HG03354 (cell line): Measurements from ENCODE around the gene ATP2B3.
A peak's percentile ranks its signal among the peaks of the same experiment; 100 is the strongest.

Source experiments
- ATAC-seq: cut with Tn5 transposase; IDR thresholded peaks from one replicate; pipeline ENCODE4 v1.9.1; 2021; ENCODE audit warnings: mild to moderate bottlenecking; ENCODE audit not compliant: unreplicated experiment, poor library complexity, severe bottlenecking

Gene ATP2B3

DNA sequence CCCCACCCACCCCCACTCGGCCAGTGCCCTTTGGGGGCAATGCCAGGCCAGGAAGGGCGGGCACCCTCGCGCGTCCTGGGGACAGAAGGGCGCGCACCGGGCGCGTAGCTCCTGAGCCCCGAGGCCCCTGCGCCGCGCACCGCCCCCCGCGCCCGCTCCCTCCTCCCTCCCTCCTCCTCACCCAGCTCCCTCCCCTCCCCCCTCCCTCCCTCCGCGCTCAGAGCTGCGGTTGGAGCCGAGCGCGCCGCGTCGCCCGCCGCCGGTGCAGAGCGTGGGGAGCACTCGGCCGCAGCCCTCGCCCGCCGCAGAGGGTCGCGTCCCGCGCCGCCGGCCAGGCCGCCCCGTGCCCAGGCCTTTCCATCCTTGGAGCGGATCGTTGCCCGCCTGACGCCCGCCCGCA is at the start of gene ATP2B3:
ATP2B3 (plus strand) TSS at position 220 of the 400 bp plus-strand sequence. CDS start 18,606 bp downstream, outside the sequence.
- no peak for ATAC-seq

DNA sequence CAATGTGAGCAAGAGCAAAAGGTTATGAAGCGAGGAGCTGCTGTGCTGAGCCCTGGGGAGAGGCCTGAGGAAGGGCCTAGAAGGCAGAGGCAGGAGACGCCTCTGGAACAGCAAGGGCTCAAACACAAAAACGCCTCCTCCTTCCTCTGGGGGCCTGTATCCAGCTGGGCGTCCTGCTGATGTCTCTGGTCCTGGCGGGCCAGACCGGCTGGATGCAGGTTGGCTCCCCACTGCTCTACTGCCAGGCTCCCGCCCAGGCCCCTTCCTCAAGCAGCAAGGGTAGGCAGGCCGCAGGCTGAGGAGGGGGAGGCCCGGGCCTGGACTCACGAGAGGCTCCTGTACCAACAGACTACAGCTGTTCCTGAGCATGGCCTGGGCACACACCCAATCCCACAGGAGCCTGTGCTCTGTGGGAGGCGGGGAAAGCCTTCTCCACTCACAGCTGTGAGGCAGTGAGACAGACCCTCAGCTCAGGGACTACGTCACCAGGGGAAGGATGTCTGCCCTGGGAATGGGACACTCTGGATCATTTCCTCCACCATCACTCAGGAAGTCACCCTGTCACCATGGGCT is 49.3 kb upstream of the ATP2B3 start:
- no peak for ATAC-seq

DNA sequence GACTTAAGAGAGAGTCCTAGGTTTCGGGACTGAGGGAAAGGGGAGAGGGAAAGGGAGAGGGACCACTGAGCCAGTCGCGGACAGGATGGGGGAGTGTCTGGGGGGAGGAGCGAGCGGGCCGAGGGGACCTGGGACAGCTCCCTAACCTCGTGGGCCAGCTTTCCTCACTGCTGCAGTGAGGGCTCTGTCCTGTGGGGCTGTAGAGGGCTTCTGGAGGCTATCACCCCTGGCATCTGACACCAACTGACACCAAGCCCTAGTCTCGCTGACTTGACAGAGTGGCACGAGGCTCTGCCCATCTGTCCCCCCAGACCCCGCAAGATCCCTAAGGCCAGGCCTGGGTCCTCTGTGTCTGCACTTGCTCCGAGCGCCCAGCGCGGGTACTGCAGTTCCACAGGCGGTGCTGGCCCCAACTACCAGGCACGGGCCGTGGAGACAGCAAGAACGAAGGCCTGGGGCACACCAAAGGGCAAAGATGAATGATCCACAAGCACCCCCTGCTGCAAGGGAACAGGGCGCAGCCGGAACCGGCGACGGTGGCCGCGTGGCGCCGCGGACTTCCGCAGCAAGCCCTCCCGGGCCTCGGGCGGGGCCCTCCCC is 47.5 kb upstream of the ATP2B3 start:
- peak; percentile 47 for ATAC-seq

DNA sequence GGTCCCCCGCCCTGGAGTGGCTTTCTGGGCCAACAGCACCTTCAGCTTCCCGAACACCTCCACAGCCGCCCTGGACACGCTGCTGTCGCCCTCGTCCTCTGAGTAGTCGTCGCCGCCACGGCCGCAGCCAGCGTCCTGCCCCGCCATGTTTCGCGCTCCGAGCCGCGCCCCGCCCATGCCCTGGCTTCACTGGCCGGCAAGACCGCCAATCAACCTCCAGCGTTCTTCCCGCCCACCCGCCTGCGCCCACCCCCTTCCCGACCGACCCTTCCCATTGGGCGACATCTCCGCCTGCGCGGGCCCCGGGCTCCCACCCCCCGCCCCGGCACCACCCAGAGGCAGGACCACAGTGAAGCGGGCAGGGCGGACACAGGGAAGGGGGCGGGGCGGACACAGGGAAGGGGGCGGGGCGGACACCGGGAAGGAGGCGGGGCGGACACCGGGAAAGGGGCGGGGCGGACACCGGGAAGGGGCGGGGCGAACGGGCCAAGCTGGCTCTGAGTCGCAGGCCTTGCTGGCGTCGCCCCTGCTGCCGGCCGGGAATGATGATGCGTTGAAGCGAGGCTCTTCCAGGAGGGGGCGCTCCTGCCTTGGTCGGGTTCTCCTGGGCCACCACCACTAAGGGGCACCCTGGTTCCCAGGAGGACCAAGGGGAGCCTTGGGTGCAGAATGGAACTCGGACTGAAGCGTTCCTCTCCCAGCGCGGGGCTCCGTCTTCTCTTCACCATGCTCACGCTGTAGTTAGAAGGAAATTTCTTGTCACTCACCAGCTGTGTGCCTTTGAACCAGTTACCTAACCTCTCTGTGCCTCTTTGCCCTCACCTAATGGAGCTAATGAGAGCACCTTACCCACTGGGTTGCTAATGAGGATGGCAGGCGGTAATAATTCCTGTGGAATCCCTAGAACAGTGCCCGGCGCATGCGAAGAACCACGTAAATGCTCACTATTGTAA is 46.8 kb upstream of the ATP2B3 start, which contains the start of gene HAUS7:
HAUS7 (minus strand) TSS at position 166 of the 953 bp plus-strand sequence; CDS start at position 147, 19 bp downstream.
- peak; percentile 82 for ATAC-seq

DNA sequence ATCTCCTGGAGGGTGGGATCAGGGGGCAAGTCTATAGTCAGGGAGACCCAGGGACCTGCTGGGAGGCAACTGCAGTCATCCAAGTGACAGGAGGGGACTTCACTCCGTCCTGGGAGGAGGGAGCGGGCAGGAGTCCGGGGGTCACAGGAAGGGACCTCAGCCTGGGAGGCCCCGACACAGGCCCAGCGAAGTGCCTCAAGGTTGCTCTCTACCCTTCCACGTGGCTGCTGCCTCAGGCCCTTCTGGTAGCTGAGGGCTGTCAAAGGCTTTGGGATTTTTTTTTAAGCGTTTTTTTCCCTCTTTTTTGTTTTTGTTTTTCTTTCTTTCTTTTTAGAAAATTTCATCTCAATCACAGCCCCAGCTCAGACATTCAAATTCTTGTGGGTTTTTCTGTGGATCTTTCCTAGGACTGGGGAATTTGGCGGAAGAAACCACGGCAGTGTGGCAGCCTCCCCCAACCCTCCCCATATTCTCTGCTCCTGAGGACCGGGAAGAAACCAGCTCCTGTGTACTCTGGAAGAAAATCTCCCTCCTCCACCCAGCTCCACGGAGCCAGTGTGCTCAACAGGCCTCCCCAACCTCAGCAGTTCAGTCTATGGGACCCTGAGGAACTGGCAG is 45.7 kb upstream of the ATP2B3 start:
- no peak for ATAC-seq

DNA sequence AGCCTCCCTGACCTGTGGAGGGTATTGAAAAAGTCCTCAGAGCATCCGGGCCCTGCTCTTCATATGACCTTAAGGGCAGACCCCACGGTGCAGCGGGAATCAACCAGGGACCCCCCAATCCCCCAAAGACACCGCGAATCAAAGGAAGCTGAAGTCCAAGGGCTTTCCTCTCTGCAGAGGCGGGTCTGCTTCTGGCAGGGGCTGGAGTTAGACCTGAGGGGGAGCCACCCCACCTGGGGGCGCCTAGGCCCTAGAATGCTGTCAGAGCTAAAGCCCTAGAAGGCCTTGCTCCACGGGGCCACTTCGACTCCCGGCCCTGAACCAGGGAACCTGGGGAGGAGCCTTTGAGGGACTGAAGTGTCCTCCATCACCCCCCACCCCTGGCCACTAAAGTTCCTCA is 44.3 kb upstream of the ATP2B3 start:
- no peak for ATAC-seq

DNA sequence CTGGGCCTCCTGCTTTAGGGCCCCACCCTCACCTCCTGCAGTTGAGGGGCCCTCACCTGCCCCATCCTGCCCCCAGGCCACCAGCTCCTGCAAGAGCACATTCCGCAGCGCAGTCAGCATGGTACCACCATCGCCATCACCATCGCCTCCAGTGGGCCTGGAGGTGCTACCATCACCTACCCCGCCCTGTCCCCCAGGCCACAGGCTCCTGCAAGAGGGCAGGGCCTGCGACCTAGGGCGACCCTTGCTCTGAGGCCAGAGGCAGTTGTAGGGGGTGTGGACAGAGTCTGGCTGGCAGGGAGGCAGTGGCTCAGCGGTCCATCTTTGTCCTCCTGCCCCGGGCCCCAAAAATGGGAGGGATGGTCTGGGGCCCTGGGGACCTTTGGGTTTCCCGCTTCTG is 43.2 kb upstream of the ATP2B3 start:
- ATAC-seq: no peak

DNA sequence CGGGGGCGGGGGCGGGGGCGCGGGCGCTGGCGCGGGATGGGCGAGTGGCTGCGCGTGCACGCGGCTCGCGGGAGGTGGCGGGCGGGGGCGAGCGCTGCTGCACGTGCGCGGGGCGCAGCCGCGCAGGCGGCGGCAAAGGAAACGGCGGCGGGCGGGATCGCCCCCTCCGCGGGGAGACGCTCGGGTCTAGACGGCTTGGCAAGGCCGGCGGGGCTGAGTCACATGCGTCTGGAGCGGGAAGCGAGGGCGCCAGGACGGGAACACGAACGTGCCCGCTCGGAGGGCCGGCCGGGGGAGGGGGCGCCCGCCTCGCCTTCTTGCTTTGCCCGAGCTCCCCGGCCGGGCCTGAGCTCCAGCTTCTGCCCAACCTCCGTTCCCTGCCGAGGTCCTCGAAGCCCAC is 42.7 kb upstream of the ATP2B3 start:
- ATAC-seq: no peak

DNA sequence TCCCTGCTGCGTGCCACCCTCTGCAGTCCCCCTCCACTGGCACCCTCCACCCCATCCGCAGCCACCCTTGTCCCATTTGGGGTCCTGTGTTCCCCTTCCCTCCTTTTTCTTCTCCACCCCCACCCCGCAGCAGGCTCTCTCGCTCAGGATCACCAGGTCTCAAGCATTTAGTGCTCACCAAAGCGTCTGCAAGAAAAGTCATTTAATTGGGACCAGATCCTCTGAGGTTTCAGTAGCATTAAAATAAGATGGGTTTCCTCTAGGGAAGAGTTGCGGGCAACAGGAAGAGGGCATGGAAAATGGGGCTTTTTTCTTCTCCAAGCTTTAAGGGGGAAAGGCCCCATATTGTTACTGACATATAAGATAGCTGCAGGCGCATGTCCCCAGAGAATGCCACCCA is 42.2 kb upstream of the ATP2B3 start:
- no peak for ATAC-seq

DNA sequence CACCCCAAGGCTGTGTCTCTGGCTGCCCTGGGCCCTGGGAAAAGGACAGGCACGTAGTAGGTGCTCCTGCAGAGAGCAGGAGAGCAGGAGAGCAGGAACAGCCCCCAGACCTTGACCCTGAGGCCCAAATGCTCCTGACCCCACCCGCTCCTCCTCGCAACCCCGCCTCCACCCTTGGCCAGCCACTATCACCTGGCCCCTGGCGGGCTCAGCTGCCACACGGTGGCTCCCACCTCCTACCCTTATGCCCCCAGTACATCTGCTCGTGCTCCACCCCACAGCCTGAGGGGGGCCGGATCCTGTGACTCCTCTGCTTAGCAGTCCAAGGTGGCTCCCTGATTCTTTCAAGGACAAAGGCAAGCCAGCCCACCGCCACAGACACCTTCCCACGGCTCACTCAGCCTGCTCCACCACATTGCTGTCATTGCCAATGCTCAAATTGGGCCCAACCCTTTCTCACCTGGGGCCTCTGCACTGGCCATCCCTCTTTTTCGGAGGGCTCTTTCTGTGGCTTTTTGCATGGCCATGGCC is 41.6 kb upstream of the ATP2B3 start:
- ATAC-seq: no peak

DNA sequence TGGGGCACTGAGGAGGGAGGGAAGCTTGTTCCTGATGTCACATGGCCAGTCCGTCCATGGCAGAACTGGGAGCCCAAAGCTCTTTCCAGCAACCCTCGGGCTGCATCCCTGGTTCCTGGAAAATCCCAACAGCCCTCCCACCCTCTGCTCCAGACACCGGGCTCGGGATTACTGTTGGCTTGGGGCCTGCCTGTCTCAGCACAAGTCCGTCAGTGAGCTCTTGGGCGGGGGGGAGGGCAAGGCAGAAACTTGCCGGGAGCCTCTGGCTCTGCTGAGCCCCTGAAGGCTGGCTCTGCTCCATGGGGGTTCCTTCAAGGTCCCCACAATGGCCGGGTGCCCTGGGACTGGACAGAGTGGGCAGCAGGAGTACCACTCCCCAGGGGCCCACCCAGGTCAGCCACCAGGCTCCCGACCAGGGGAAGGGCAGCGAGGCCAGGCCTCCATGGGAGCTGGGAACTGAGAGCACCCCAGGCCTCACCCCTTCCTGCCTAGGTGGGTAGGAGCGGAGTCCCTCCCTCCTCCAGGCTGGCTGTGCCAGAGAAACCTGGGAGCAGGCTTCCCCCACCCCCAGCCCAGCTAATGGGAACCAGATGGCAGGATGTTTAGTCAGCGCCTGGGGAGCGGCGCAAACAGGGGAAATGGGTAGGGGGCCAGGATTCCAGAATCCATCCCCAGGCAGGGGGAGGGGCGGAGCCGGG is 40.6 kb upstream of the ATP2B3 start:
- ATAC-seq: no peak

DNA sequence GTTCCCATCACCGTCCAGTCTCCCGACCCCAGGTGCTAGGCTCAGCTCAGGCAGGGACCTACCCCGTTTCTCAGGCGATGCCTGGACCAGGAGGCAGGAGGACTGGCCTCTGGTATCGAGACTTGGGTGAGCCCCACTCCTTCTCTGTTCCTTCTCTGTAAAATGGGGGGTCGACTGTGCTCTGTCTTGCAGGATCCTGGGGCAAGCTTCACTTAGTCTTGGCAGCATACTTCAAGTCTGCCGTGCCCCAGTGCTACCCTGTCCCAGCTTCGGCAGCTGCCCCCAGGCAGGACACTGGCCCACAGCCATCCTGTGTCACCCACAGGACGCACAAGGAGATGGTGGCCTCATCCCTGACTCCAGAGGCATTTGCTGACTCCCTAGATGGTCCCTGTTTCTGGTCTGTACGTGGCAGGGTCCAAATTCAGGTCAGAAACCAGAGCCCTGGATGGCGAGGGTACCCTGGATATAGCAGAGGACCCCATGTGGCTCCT is 40.0 kb upstream of the ATP2B3 start:
- no peak for ATAC-seq

DNA sequence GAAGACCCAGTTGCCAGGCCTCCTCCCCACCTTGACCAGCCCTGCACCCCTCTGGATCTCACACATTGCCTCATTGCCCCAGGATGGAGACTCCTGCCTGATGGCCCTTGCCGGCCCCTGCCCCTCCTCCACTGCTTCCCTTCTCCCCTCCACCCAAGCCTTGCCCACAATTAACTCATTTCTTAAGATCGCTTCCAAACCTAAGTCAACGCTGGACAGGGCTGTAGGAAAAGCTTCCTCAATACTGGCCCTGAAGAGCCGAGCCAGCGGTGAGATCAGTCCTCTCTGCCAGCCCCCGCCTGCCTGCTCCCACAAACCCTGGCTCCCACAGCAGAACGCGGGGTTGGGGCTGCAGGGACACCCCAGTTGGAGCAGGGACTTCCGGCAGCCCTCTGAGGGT is 39.5 kb upstream of the ATP2B3 start:
- no peak for ATAC-seq

DNA sequence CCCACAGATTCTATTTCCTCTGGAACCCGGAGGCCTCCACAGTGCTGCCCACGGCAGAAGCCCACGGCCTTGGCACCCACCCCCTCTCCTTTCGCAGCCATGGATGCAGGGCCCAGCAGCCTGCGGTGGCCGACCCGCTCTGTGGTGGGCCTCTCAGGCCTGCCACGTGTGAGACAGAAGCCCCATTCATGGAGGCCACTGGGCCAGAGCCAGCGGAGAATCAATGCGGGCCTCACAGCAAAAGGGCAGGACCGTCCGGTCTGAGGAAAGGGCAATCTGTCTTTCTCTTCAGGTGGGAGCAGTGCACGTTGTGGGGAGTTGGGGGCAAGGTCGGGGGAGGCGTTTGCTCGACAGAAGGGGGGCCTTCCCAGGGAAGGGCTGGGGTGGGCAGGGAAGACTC is 38.7 kb upstream of the ATP2B3 start:
- ATAC-seq: no peak

DNA sequence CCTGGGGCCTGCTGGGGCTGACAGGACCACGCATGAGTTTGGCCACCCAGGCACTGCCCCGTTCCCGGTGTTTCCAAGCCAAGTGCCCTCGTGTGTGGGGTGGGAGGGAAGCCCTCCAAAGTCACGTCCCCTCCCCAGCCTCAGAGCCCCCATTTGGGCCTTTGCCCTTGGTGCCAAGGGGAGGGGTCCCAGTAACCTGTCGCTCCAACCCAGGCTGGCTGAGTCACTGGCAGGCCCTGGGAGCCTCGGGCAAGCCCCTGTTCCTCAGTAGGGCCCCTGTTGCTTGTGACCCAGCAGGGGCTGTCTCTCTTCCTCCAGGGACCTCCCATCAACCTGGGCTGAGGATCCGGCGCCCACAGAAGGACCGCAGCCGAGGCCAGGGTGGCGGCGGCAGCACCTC is 36.4 kb upstream of the ATP2B3 start:
- ATAC-seq: no peak

DNA sequence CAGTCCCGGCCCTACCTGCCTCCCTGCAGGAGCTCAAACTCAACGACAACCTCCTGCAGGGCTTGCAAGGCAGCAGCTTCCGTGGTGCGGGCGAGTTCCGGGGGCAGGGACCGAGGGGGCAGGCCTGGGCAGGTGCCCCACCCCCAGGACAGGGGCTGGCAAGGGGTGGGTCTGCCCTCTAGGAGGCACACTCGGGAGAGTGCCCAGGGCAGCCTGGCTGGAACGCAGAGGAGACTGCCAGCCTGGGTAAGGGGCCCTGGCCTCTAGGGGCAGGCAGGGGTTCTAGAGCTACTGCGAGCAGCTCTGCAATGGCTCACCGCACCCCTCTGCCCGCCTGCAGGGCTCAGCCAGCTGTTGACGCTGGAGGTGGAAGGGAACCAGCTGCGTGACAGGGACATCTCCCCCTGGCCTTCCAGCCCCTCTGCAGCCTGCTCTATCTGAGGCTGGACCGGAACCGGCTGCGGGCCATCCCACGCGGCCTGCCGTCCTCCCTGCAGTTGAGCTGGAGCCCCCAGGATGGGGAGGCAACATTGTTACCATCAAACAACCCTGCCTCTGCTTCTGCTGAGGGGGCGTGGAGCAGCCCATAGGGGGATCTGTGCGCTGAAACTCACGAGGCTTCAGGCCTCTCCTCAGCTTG is 34.9 kb upstream of the ATP2B3 start:
- no peak for ATAC-seq

DNA sequence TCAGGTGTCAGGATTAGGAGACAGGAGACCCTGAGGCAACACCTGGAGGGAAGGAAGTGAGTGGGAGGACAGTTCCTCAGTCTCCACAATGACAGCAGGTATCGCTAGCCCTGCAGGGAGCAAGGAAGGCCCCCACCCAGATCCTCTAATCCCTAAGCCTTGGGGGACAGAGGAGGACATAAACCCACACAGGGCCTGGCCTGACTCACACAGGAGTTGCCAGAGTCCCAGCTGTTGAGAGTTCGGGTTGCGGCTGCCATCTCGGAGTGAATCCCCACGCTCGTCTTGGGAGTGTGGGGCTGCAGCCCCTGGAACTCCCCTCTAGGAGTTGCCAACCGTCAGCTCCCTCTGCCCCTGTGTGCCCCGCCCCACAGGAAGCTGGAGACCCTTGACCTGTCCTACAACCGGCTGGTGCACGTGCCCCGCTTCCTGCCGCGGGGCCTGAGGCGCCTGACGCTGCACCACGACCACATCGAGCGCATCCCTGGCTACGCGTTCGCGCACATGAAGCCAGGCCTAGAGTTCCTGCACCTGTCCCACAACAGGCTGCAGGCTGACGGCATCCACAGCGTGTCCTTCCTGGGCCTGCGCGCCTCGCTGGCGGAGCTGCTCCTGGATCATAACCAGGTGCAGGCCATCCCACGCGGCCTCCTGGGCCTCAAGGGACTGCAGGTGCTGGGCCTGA is 31.9 kb upstream of the ATP2B3 start:
- no peak for ATAC-seq

DNA sequence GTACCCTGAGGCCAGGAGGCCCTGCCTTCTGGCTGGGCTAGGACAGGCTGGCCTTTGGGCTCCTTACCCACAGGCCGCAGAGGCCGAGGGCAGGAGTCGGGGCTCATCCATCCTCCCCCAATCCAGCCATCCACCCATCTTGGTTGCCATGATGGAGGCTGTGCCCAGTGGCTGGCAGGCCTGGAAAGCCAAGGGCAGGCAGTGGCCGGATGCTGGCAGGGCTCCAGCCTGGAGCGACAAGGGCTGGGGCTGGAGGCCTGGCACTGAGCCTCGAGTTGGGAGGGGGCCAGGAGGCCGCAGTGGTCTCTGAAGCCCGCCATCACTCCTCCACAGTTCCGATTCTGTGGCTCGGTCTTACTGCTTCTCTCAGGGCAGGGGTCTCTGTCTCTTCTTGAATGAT is 31.3 kb upstream of the ATP2B3 start:
- no peak for ATAC-seq
